Liver (tissue), 9 donors: Measurements from ENCODE around the gene THAP4. TPM values are rescaled to one million over a fixed set of nuclear protein-coding genes. Genes with fewer than 3 reads are reported as not detected.

Experiments
- DNase-seq: peaks from one replicate; pipeline ENCODE4 v3.0.0-alpha.2; 2017; ENCODE audit warnings: low spot score
- H3K27ac ChIP-seq, 2 donors: one replicate each; pipeline ENCODE4 v1.7.0; 2013; ENCODE audit warnings: inconsistent platforms in 2 of 2, low read length in 2 of 2, control low read depth in 1 of 2, low read depth in 1 of 2, mild to moderate bottlenecking in 1 of 2
- H3K27me3 ChIP-seq, 4 donors: one replicate each; pipeline versions ENCODE4 v1.6.1 to v1.7.0; 2013; ENCODE audit warnings: low read length in 3 of 4, inconsistent platforms in 1 of 4, mild to moderate bottlenecking in 1 of 4, moderate library complexity in 1 of 4; ENCODE audit not compliant: control insufficient read depth in 4 of 4, insufficient read depth in 4 of 4
- H3K36me3 ChIP-seq, 4 donors: one replicate each; pipeline versions ENCODE4 v1.6.1 to v1.7.0; 2013; ENCODE audit warnings: low read length in 3 of 4, mild to moderate bottlenecking in 3 of 4, low read depth in 1 of 4, moderate library complexity in 1 of 4; ENCODE audit not compliant: control insufficient read depth in 4 of 4, insufficient read depth in 3 of 4
- H3K4me1 ChIP-seq, 4 donors: one replicate each; pipeline versions ENCODE4 v1.6.1 to v1.7.0; 2013; ENCODE audit warnings: low read length in 3 of 4, mild to moderate bottlenecking in 3 of 4, moderate library complexity in 1 of 4; ENCODE audit not compliant: control insufficient read depth in 4 of 4, insufficient read depth in 4 of 4
- H3K4me3 ChIP-seq, 3 donors: one replicate each; pipeline versions ENCODE4 v1.6.1 to v1.7.0; 2013; ENCODE audit warnings: low read length in 3 of 3, control low read depth in 1 of 3, low read depth in 1 of 3, mild to moderate bottlenecking in 1 of 3
- H3K9ac ChIP-seq, 2 donors: one replicate each; pipeline ENCODE4 v1.7.0; 2013; ENCODE audit warnings: low read length in 2 of 2, mild to moderate bottlenecking in 2 of 2, moderate library complexity in 2 of 2, control low read depth in 1 of 2, low read depth in 1 of 2
- H3K9me3 ChIP-seq, 4 donors: one replicate each; pipeline versions ENCODE4 v1.6.1 to v1.7.0; 2013; ENCODE audit warnings: low read length in 3 of 4; ENCODE audit not compliant: control insufficient read depth in 4 of 4
- FOXA1 ChIP-seq: IDR thresholded peaks from 2 replicates; pipeline ENCODE4 v1.6.1; 2016; ENCODE audit warnings: antibody characterized with exemption
- FOXA2 ChIP-seq: IDR thresholded peaks from 2 replicates; pipeline ENCODE4 v1.6.1; 2016; ENCODE audit warnings: antibody characterized with exemption
- HNF4A ChIP-seq, 2 donors: conservative IDR thresholded peaks; 2 replicates each; pipeline ENCODE4 v1.6.1; 2016; ENCODE audit warnings: antibody characterized with exemption in 2 of 2, mild to moderate bottlenecking in 2 of 2
- HNF4G ChIP-seq: IDR thresholded peaks from 2 replicates; pipeline ENCODE4 v1.6.1; 2016; ENCODE audit warnings: antibody characterized with exemption
- JUND ChIP-seq, 2 donors: IDR thresholded peaks; 2 replicates each; pipeline ENCODE4 v1.6.1; 2016; ENCODE audit warnings: antibody characterized with exemption in 2 of 2
- RAD21 ChIP-seq, 2 donors: IDR thresholded peaks; 2 replicates each; pipeline ENCODE4 v1.6.1; 2016; ENCODE audit warnings: antibody characterized with exemption in 2 of 2, mild to moderate bottlenecking in 2 of 2
- SP1 ChIP-seq: IDR thresholded peaks from 2 replicates; pipeline ENCODE4 v1.6.1; 2018; ENCODE audit warnings: antibody characterized with exemption, mild to moderate bottlenecking
- TAF1 ChIP-seq: conservative IDR thresholded peaks from 2 replicates; pipeline ENCODE4 v1.6.1; 2016; ENCODE audit warnings: antibody characterized with exemption, mild to moderate bottlenecking
- WGBS: extraction: QIAGEN DNeasy Blood & Tissue Kit; methylation state at CpG from one replicate; pipeline ENCODE4 v1.1.7; 2013; 5-methylcytosine and 5-hydroxymethylcytosine counted together
- polyA plus RNA-seq, 2 donors: library from polyadenylated mRNA; stranded (reverse) in 1 of 2; unstranded in 1 of 2; fragments of 200-250 nt in 1 of 2; fragments of >200 nt in 1 of 2; fragmentation: Nextera tagmentation in 1 of 2; extraction: Ambion mirVana in 1 of 2; gene quantifications; one replicate each; pipeline versions ENCODE4 v1.2.1 to v1.2.3, GENCODE V29; 2013 to 2015
- total RNA-seq, 2 donors: library from RNA; depleted of rRNA; stranded (reverse); fragments of >200 nt; gene quantifications; one replicate each; pipeline ENCODE4 v1.2.3, GENCODE V29; 2014
- TF ChIP-seq, protein P1 (sequence below): IDR thresholded peaks from 2 replicates; pipeline ENCODE4 v1.6.1; 2016; ENCODE audit warnings: antibody characterized with exemption
- TF ChIP-seq, protein P2 (sequence below): fragments of 150-350 bp; IDR thresholded peaks from 2 replicates; pipeline ENCODE4 v1.5.1; 2017; ENCODE audit warnings: improper control_type of control experiment, low read depth, low read length; ENCODE audit not compliant: missing input control
- TF ChIP-seq, protein P3 (sequence below): IDR thresholded peaks from 2 replicates; pipeline ENCODE4 v1.6.1; 2016; ENCODE audit warnings: antibody characterized with exemption, mild to moderate bottlenecking
- TF ChIP-seq, protein P4 (sequence below): IDR thresholded peaks from 2 replicates; pipeline ENCODE4 v1.6.1; 2016; ENCODE audit warnings: antibody characterized with exemption
- donor health status: healthy.
- donor health status: healthy.
- donor health status: healthy.
- donor health status: healthy.
- donor health status: healthy.

The THAP4 gene
- total and polyA plus RNA-seq, 4 donors = 16.8 to 33.1 (median 22.7) TPM

DNA sequence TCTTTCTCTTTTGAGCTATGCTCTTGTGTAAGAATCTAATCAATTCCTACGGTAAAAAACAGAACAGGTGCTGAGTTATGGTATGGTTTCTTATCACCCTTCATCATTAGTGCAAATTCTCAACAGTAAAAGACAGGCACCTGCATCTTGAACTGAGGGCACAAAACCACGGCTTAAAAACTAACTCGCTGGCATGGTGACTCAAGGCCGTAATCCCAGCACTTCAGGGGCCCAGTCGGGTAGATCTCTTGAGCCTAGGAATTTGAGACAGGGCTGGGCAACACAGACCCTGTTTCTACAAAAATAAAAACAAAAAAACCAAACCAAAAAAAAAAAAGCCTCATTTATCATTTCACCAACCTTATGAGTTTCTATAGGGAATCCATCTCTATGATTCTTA, 33.3 kb downstream of the THAP4 start:
- no peaks in the 10 kb centered on the region for H3K27me3 ChIP-seq
- no peak overlapping the region for H3K4me3 ChIP-seq
- no peak for DNase-seq
- H3K9ac ChIP-seq = no peak overlapping the region
- no peak overlapping the region for H3K27ac ChIP-seq
- H3K36me3 ChIP-seq = peaks cover 8 to 39% (median 23%) of the 10 kb centered on the region in 4 donors
- TF ChIP-seq HNF4A (conservative IDR thresholded peaks at IDR 0.05) = no peak
- TF ChIP-seq, protein P1, sequence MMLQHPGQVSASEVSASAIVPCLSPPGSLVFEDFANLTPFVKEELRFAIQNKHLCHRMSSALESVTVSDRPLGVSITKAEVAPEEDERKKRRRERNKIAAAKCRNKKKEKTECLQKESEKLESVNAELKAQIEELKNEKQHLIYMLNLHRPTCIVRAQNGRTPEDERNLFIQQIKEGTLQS = no peak
- TF ChIP-seq, protein P2, sequence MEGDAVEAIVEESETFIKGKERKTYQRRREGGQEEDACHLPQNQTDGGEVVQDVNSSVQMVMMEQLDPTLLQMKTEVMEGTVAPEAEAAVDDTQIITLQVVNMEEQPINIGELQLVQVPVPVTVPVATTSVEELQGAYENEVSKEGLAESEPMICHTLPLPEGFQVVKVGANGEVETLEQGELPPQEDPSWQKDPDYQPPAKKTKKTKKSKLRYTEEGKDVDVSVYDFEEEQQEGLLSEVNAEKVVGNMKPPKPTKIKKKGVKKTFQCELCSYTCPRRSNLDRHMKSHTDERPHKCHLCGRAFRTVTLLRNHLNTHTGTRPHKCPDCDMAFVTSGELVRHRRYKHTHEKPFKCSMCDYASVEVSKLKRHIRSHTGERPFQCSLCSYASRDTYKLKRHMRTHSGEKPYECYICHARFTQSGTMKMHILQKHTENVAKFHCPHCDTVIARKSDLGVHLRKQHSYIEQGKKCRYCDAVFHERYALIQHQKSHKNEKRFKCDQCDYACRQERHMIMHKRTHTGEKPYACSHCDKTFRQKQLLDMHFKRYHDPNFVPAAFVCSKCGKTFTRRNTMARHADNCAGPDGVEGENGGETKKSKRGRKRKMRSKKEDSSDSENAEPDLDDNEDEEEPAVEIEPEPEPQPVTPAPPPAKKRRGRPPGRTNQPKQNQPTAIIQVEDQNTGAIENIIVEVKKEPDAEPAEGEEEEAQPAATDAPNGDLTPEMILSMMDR = no peak
- TF ChIP-seq, protein P3, sequence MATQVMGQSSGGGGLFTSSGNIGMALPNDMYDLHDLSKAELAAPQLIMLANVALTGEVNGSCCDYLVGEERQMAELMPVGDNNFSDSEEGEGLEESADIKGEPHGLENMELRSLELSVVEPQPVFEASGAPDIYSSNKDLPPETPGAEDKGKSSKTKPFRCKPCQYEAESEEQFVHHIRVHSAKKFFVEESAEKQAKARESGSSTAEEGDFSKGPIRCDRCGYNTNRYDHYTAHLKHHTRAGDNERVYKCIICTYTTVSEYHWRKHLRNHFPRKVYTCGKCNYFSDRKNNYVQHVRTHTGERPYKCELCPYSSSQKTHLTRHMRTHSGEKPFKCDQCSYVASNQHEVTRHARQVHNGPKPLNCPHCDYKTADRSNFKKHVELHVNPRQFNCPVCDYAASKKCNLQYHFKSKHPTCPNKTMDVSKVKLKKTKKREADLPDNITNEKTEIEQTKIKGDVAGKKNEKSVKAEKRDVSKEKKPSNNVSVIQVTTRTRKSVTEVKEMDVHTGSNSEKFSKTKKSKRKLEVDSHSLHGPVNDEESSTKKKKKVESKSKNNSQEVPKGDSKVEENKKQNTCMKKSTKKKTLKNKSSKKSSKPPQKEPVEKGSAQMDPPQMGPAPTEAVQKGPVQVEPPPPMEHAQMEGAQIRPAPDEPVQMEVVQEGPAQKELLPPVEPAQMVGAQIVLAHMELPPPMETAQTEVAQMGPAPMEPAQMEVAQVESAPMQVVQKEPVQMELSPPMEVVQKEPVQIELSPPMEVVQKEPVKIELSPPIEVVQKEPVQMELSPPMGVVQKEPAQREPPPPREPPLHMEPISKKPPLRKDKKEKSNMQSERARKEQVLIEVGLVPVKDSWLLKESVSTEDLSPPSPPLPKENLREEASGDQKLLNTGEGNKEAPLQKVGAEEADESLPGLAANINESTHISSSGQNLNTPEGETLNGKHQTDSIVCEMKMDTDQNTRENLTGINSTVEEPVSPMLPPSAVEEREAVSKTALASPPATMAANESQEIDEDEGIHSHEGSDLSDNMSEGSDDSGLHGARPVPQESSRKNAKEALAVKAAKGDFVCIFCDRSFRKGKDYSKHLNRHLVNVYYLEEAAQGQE = no peak
- TF ChIP-seq JUND (IDR thresholded peaks at IDR 0.05) = no peak
- TF ChIP-seq RAD21 (IDR thresholded peaks at IDR 0.05) = no peak
- TF ChIP-seq FOXA2 = no peak
- no peak for TF ChIP-seq HNF4G
- TF ChIP-seq TAF1 = no peak
- TF ChIP-seq SP1 = no peak
- TF ChIP-seq, protein P4, sequence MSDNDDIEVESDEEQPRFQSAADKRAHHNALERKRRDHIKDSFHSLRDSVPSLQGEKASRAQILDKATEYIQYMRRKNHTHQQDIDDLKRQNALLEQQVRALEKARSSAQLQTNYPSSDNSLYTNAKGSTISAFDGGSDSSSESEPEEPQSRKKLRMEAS = no peak
- TF ChIP-seq FOXA1 = no peak
- no peaks in the 10 kb centered on the region for H3K4me1 ChIP-seq
- no peaks in the 10 kb centered on the region for H3K9me3 ChIP-seq
- WGBS = 92% methylated on average over 5 of the region's 5 CpGs

DNA sequence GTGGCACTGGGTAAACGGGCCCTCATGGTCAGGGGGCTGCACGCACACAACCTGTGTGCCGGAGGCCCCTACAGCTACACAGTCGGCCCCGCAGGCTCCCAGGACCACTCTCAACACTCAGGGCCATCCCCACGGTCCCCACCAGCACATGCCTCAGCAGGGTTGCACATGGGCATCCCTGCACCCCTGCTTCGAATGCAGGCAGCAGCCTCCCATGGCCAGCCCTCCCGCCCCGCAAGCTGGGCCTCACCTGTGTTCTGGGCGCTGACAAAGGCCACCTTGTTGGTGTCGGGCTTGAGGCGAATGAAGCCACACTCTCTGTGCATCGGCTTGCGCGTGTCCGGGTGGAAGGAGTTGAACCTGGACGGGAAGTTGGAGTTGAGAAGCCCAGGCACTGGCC, 34.2 kb downstream of the THAP4 start:
- H3K36me3 ChIP-seq = peaks cover 7 to 41% (median 22%) of the 10 kb centered on the region in 4 donors
- WGBS = 98% methylated on average over 17 of the region's 17 CpGs
- H3K9me3 ChIP-seq = no peaks in the 10 kb centered on the region
- no peaks in the 10 kb centered on the region for H3K27me3 ChIP-seq
- H3K4me3 ChIP-seq = no peak overlapping the region
- DNase-seq = no peak
- H3K9ac ChIP-seq = no peak overlapping the region
- TF ChIP-seq FOXA2 (no peak), JUND (IDR thresholded peaks at IDR 0.05) (no peak)
- TF ChIP-seq, protein P3 = no peak
- H3K4me1 ChIP-seq = no peaks in the 10 kb centered on the region
- H3K27ac ChIP-seq = no peak overlapping the region
